HepG2 (cell line): ENCODE data around the gene RAPH1. TPM values are rescaled to one million over a fixed set of nuclear protein-coding genes. Genes with fewer than 3 reads are reported as not detected.

Experiments used
- ARHGAP35 ChIP-seq: sonication (generic); formaldehyde crosslinking; IDR thresholded peaks from 2 replicates; pipeline ENCODE4 v1.9.0; 2022; ENCODE audit warnings: mild to moderate bottlenecking, inconsistent platforms, moderate library complexity, missing genetic modification reagents, borderline replicate concordance
- ARNTL ChIP-seq: sonication (generic); formaldehyde crosslinking; IDR thresholded peaks from 2 replicates; pipeline ENCODE4 v1.4.0; 2020; ENCODE audit warnings: mild to moderate bottlenecking, missing genetic modification reagents
- CEBPB ChIP-seq: IDR thresholded peaks from 2 replicates; pipeline ENCODE4 v1.6.1; 2011; ENCODE audit warnings: low read depth, low read length, improper control_type of control experiment, borderline replicate concordance
- ETV6 ChIP-seq: sonication (generic); formaldehyde crosslinking; conservative IDR thresholded peaks from 2 replicates; pipeline ENCODE4 v1.4.0; 2020; ENCODE audit warnings: missing genetic modification reagents
- IRF2 ChIP-seq: IDR thresholded peaks from 2 replicates; pipeline ENCODE4 v1.6.1; 2018; ENCODE audit warnings: missing genetic modification reagents, missing compliant biosample characterization
- KMT2A ChIP-seq: sonication (generic); formaldehyde crosslinking; IDR thresholded peaks from 2 replicates; pipeline ENCODE4 v1.4.0; 2020; ENCODE audit warnings: missing genetic modification reagents
- MBD4 ChIP-seq: IDR thresholded peaks from 2 replicates; pipeline ENCODE4 v1.6.1; 2012; ENCODE audit warnings: low read length, inconsistent platforms, borderline replicate concordance
- MYNN ChIP-seq: sonication (generic); formaldehyde crosslinking; IDR thresholded peaks from 2 replicates; pipeline ENCODE4 v1.4.0; 2020; ENCODE audit warnings: mild to moderate bottlenecking, low read depth, missing genetic modification reagents
- NCOR1 ChIP-seq: fragments of 200-600 bp; sonication (generic); IDR thresholded peaks from 2 replicates; pipeline ENCODE4 v1.7.0; 2017; ENCODE audit warnings: antibody characterized with exemption, low read length, borderline replicate concordance
- NR2F2 ChIP-seq: IDR thresholded peaks from 2 replicates; pipeline ENCODE4 v1.6.1; 2012; ENCODE audit warnings: low read depth, inconsistent platforms, borderline replicate concordance
- SALL1 ChIP-seq: sonication (generic); formaldehyde crosslinking; IDR thresholded peaks from 2 replicates; pipeline ENCODE4 v1.8.0; 2022; ENCODE audit warnings: mild to moderate bottlenecking, missing genetic modification reagents
- YY1 ChIP-seq: IDR thresholded peaks from 2 replicates; pipeline ENCODE4 v1.6.1; 2011; ENCODE audit warnings: low read length, low read depth, moderate library complexity, mild to moderate bottlenecking; ENCODE audit not compliant: insufficient read depth, insufficient replicate concordance
- ZNF446 ChIP-seq: sonication (generic); formaldehyde crosslinking; IDR thresholded peaks from 2 replicates; pipeline ENCODE4 v1.5.0; 2020; ENCODE audit warnings: mild to moderate bottlenecking, missing genetic modification reagents
- ZNF572 ChIP-seq: sonication (generic); formaldehyde crosslinking; IDR thresholded peaks from 2 replicates; pipeline ENCODE4 v1.5.1; 2020; ENCODE audit warnings: mild to moderate bottlenecking, missing genetic modification reagents
- ZNF589 ChIP-seq: sonication (generic); formaldehyde crosslinking; conservative IDR thresholded peaks from 2 replicates; pipeline ENCODE4 v1.8.0; 2022; ENCODE audit warnings: mild to moderate bottlenecking, moderate library complexity, missing genetic modification reagents
- ZNF605 ChIP-seq: sonication (generic); formaldehyde crosslinking; IDR thresholded peaks from 2 replicates; pipeline ENCODE4 v1.8.0; 2022; ENCODE audit warnings: mild to moderate bottlenecking, missing genetic modification reagents
- ZNF883 ChIP-seq: sonication (generic); formaldehyde crosslinking; IDR thresholded peaks from 2 replicates; pipeline ENCODE4 v1.5.1; 2020; ENCODE audit warnings: mild to moderate bottlenecking, missing genetic modification reagents; ENCODE audit errors: not compliant biosample characterization
- polyA plus RNA-seq, 8 experiments: library from polyadenylated mRNA; depleted of rRNA in 3 of 8; stranded (reverse) in 7 of 8; unstranded in 1 of 8; fragments of >200 nt; fragmentation: Illumina TruSeq in 4 of 8; extraction: Trizol in 4 of 8; gene quantifications; 2 replicates each; pipeline versions ENCODE4 v1.2.1 to v1.2.3, GENCODE V29; 2011 to 2016; ENCODE audit warnings: low read depth in 4 of 8, missing spikeins in 1 of 8, mixed read lengths in 1 of 8; ENCODE audit not compliant: insufficient read depth in 1 of 8
- total RNA-seq, 5 experiments: library from RNA; depleted of rRNA; stranded (reverse); fragments of >200 nt; fragmentation: Illumina TruSeq; extraction: Trizol; gene quantifications; 2 replicates each; pipeline ENCODE4 v1.2.3, GENCODE V29; 2016; ENCODE audit warnings: low read depth in 1 of 5
- TF ChIP-seq, protein P1 (sequence below), 2 experiments: sonication (generic) in 1 of 2; formaldehyde crosslinking in 1 of 2; IDR thresholded peaks; 2 replicates each; pipeline versions ENCODE4 v1.4.0 to v1.6.1; 2016 to 2020; ENCODE audit warnings: borderline replicate concordance in 1 of 2, low read depth in 1 of 2, mild to moderate bottlenecking in 1 of 2, missing genetic modification reagents in 1 of 2
- TF ChIP-seq, protein P2 (sequence below): IDR thresholded peaks from 2 replicates; pipeline ENCODE4 v1.6.1; 2016; ENCODE audit warnings: low read depth, missing genetic modification reagents, missing compliant biosample characterization
- TF ChIP-seq, protein P3 (sequence below): sonication (generic); formaldehyde crosslinking; IDR thresholded peaks from 2 replicates; pipeline ENCODE4 v1.8.0; 2023; ENCODE audit warnings: mild to moderate bottlenecking, missing genetic modification reagents

The RAPH1 gene
- total and polyA plus RNA-seq, 2 of the 13 experiments (the other 11 are each of a cell fraction or from before 2014, with no cell fraction given) = 5.3 to 6.7 TPM

DNA sequence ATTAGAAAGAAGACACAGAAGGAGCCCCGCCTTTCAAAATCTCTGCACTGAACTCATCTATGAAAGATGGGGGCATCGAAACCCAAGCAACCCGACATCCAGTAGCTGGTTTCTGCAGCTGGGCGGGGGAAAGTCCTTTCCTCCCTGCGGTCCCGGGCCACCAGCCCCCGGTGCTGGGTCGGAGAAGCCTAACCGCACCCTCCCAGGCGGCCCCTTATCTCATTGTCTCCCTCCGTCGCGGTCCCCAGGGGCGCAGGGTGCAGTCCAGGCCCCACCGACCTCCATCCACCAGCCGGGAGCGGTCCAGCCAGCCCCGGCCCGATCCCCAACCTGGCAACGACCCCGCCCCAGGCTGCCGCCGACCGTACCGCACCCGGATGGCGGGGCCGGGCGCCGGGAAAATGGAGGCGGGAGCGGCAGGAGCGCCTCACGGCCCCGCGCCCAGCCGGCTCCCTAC is 452 bp downstream of the RAPH1 start (continued):
- TF ChIP-seq SALL1 (CRISPR knock-in tag) (0 out of 2 replicates have a peak, but pooled peaks have one; percentile 43), NR2F2 (no peak), ZNF446 (CRISPR knock-in tag) (no peak), KMT2A (CRISPR knock-in tag) (peak; percentile 68; the same call in 1 of the 2 replicates), CEBPB (no peak), ARNTL (CRISPR knock-in tag) (no peak), ZNF883 (CRISPR knock-in tag) (no peak), YY1 (peak; percentile 73), ARHGAP35 (CRISPR knock-in tag) (peak; percentile 17; the same call in 1 of the 2 replicates), MBD4 (no peak), NCOR1 (no peak), MYNN (CRISPR knock-in tag) (no peak), IRF2 (0 out of 2 replicates have a peak, but pooled peaks have one; percentile 16), ETV6 (CRISPR knock-in tag) (no peak), ZNF605 (CRISPR knock-in tag) (no peak), ZNF572 (CRISPR knock-in tag) (peak; percentile 40; the same call in 1 of the 2 replicates), ZNF589 (CRISPR knock-in tag) (0 out of 2 replicates have a peak, but pooled peaks have one; percentile 37)
- TF ChIP-seq, protein P1, sequence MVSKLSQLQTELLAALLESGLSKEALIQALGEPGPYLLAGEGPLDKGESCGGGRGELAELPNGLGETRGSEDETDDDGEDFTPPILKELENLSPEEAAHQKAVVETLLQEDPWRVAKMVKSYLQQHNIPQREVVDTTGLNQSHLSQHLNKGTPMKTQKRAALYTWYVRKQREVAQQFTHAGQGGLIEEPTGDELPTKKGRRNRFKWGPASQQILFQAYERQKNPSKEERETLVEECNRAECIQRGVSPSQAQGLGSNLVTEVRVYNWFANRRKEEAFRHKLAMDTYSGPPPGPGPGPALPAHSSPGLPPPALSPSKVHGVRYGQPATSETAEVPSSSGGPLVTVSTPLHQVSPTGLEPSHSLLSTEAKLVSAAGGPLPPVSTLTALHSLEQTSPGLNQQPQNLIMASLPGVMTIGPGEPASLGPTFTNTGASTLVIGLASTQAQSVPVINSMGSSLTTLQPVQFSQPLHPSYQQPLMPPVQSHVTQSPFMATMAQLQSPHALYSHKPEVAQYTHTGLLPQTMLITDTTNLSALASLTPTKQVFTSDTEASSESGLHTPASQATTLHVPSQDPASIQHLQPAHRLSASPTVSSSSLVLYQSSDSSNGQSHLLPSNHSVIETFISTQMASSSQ (IDR thresholded peaks at IDR 0.05; ENCODE audit: low read depth) = no peak
- TF ChIP-seq, protein P1 (CRISPR knock-in tag; IDR thresholded peaks at IDR 0.05; ENCODE audit: borderline replicate concordance) = peak; percentile 33; the same call in 1 of the 2 replicates
- TF ChIP-seq, protein P2, sequence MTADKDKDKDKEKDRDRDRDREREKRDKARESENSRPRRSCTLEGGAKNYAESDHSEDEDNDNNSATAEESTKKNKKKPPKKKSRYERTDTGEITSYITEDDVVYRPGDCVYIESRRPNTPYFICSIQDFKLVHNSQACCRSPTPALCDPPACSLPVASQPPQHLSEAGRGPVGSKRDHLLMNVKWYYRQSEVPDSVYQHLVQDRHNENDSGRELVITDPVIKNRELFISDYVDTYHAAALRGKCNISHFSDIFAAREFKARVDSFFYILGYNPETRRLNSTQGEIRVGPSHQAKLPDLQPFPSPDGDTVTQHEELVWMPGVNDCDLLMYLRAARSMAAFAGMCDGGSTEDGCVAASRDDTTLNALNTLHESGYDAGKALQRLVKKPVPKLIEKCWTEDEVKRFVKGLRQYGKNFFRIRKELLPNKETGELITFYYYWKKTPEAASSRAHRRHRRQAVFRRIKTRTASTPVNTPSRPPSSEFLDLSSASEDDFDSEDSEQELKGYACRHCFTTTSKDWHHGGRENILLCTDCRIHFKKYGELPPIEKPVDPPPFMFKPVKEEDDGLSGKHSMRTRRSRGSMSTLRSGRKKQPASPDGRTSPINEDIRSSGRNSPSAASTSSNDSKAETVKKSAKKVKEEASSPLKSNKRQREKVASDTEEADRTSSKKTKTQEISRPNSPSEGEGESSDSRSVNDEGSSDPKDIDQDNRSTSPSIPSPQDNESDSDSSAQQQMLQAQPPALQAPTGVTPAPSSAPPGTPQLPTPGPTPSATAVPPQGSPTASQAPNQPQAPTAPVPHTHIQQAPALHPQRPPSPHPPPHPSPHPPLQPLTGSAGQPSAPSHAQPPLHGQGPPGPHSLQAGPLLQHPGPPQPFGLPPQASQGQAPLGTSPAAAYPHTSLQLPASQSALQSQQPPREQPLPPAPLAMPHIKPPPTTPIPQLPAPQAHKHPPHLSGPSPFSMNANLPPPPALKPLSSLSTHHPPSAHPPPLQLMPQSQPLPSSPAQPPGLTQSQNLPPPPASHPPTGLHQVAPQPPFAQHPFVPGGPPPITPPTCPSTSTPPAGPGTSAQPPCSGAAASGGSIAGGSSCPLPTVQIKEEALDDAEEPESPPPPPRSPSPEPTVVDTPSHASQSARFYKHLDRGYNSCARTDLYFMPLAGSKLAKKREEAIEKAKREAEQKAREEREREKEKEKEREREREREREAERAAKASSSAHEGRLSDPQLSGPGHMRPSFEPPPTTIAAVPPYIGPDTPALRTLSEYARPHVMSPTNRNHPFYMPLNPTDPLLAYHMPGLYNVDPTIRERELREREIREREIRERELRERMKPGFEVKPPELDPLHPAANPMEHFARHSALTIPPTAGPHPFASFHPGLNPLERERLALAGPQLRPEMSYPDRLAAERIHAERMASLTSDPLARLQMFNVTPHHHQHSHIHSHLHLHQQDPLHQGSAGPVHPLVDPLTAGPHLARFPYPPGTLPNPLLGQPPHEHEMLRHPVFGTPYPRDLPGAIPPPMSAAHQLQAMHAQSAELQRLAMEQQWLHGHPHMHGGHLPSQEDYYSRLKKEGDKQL (CRISPR knock-in tag) = no peak
- TF ChIP-seq, protein P3, sequence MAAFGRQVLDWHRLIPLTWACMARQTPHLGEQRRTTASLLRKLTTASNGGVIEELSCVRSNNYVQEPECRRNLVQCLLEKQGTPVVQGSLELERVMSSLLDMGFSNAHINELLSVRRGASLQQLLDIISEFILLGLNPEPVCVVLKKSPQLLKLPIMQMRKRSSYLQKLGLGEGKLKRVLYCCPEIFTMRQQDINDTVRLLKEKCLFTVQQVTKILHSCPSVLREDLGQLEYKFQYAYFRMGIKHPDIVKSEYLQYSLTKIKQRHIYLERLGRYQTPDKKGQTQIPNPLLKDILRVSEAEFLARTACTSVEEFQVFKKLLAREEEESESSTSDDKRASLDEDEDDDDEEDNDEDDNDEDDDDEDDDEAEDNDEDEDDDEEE (CRISPR knock-in tag) = peak; percentile 87; the same call in 1 of the 2 replicates
